CD14-positive monocyte (primary cell): Measurements from ENCODE around the gene CNOT6. TPM values are rescaled to one million over a fixed set of nuclear protein-coding genes. Genes with fewer than 3 reads are reported as not detected.

Experiments
- DNase-seq, 3 donors: peaks; one replicate each; pipeline ENCODE4 v3.0.0-alpha.2; 2011 to 2022
- H2AFZ ChIP-seq: 2 replicates; pipeline ENCODE4 v1.6.0; 2012; ENCODE audit warnings: mild to moderate bottlenecking, low read depth, low read length, inconsistent platforms; ENCODE audit not compliant: insufficient read depth, poor library complexity, severe bottlenecking
- H3K27ac ChIP-seq, 2 donors: 1 replicate in 1 of 2; 2 replicates in 1 of 2; pipeline ENCODE4 v1.5.1; 2012 to 2013; ENCODE audit warnings: low read length in 2 of 2, control low read depth in 1 of 2, inconsistent platforms in 1 of 2, low read depth in 1 of 2, mild to moderate bottlenecking in 1 of 2
- H3K27me3 ChIP-seq, 2 donors: one replicate each; pipeline versions ENCODE4 v1.6.0 to v1.6.1; 2011 to 2013; ENCODE audit warnings: low read length in 2 of 2; ENCODE audit not compliant: control insufficient read depth in 2 of 2, insufficient read depth in 2 of 2
- H3K36me3 ChIP-seq, 2 donors: replicated peaks in 1 of 2; 1 replicate in 1 of 2; 2 replicates in 1 of 2; pipeline versions ENCODE4 v1.5.1 to v1.6.1; 2012 to 2013; ENCODE audit warnings: low read length in 2 of 2, control low read depth in 1 of 2, inconsistent platforms in 1 of 2, mild to moderate bottlenecking in 1 of 2; ENCODE audit not compliant: insufficient read depth in 2 of 2, control insufficient read depth in 1 of 2
- H3K4me1 ChIP-seq, 2 donors: 1 replicate in 1 of 2; 2 replicates in 1 of 2; pipeline versions ENCODE4 v1.5.1 to v1.6.1; 2012 to 2013; ENCODE audit warnings: low read length in 2 of 2, control low read depth in 1 of 2, inconsistent platforms in 1 of 2, mild to moderate bottlenecking in 1 of 2, moderate library complexity in 1 of 2; ENCODE audit not compliant: insufficient read depth in 2 of 2, control insufficient read depth in 1 of 2
- H3K4me2 ChIP-seq: replicated peaks from 2 replicates; pipeline ENCODE3; 2012; ENCODE audit warnings: low read length, moderate library complexity, mild to moderate bottlenecking; ENCODE audit not compliant: poor library complexity, severe bottlenecking; ENCODE audit errors: extremely low read depth
- H3K4me3 ChIP-seq, 3 experiments: fragments of 200-600 bp in 1 of 3; sonication (generic) in 1 of 3; replicated peaks in 1 of 3; 1 replicate in 2 of 3; 2 replicates in 1 of 3; pipeline ENCODE4 v1.5.1; 2011 to 2013; ENCODE audit warnings: low read length in 3 of 3, mild to moderate bottlenecking in 3 of 3, control low read depth in 2 of 3, low read depth in 2 of 3, inconsistent platforms in 1 of 3, moderate library complexity in 1 of 3
- H3K79me2 ChIP-seq: 2 replicates; pipeline ENCODE4 v1.6.0; 2012; ENCODE audit warnings: mild to moderate bottlenecking, control low read depth, inconsistent platforms, low read length, moderate library complexity; ENCODE audit not compliant: insufficient read depth
- H3K9ac ChIP-seq: 2 replicates; pipeline ENCODE4 v1.6.0; 2017; ENCODE audit warnings: low read length, mild to moderate bottlenecking; ENCODE audit not compliant: insufficient read depth, poor library complexity, severe bottlenecking
- H3K9me3 ChIP-seq, 2 donors: replicated peaks in 1 of 2; 1 replicate in 1 of 2; 2 replicates in 1 of 2; pipeline versions ENCODE4 v1.5.1 to v1.6.1; 2012 to 2013; ENCODE audit warnings: low read length in 2 of 2, control low read depth in 1 of 2; ENCODE audit not compliant: control insufficient read depth in 1 of 2, insufficient read depth in 1 of 2
- H4K20me1 ChIP-seq: 2 replicates; pipeline ENCODE4 v1.6.0; 2012; ENCODE audit warnings: mild to moderate bottlenecking, low read length, control low read depth, moderate library complexity; ENCODE audit not compliant: insufficient read depth
- H3K27ac Mint-ChIP-seq, 7 donors: one replicate each; pipeline ENCODE4 v1.8.0; 2020; ENCODE audit warnings: mild to moderate bottlenecking in 7 of 7, mixed read lengths in 7 of 7, moderate library complexity in 6 of 7, inconsistent platforms in 2 of 7
- H3K27me3 Mint-ChIP-seq, 3 donors: one replicate each; pipeline ENCODE4 v1.8.0; 2021 to 2022; ENCODE audit warnings: low read depth in 3 of 3, mild to moderate bottlenecking in 3 of 3, mixed read lengths in 3 of 3, moderate library complexity in 3 of 3, inconsistent platforms in 1 of 3
- H3K36me3 Mint-ChIP-seq, 2 donors: one replicate each; pipeline ENCODE4 v1.8.0; 2020; ENCODE audit warnings: mixed read lengths in 2 of 2, inconsistent platforms in 1 of 2, mild to moderate bottlenecking in 1 of 2
- H3K4me1 Mint-ChIP-seq: one replicate; pipeline ENCODE4 v1.8.0; 2020; ENCODE audit warnings: mild to moderate bottlenecking, mixed read lengths
- H3K4me3 Mint-ChIP-seq, 2 donors: one replicate each; pipeline ENCODE4 v1.8.0; 2020; ENCODE audit warnings: mild to moderate bottlenecking in 2 of 2, mixed read lengths in 2 of 2, moderate library complexity in 1 of 2
- H3K9me3 Mint-ChIP-seq, 7 donors: one replicate each; pipeline ENCODE4 v1.8.0; 2020 to 2022; ENCODE audit warnings: mixed read lengths in 7 of 7, mild to moderate bottlenecking in 6 of 7, moderate library complexity in 6 of 7, inconsistent platforms in 2 of 7
- CTCF ChIP-seq: fragments of 200-600 bp; IDR thresholded peaks from one replicate; pipeline ENCODE4 v1.8.0; 2022; ENCODE audit warnings: antibody characterized with exemption, mild to moderate bottlenecking
- WGBS: methylation state at CpG from one replicate; pipeline ENCODE4 v1.1.5; 2013; ENCODE audit warnings: missing lambda C conversion rate; ENCODE audit not compliant: insufficient coverage; 5-methylcytosine and 5-hydroxymethylcytosine counted together
- intact Hi-C, 2 donors: fragments of 100-400 bp; cut with micrococcal nuclease; formaldehyde crosslinking; loops; one replicate each; pipeline versions ENCODE4 v1.15.0 to v1.15.1; 2023
- polyA plus RNA-seq, 3 donors: library from polyadenylated mRNA; depleted of rRNA in 1 of 3; unstranded in 2 of 3; stranded (reverse) in 1 of 3; fragments of 300-500 nt in 2 of 3; fragments of >200 nt in 1 of 3; fragmentation: Illumina TruSeq in 2 of 3; gene quantifications; 1 replicate in 2 of 3; 2 replicates in 1 of 3; pipeline ENCODE4 v1.2.3, GENCODE V29; 2012 to 2021

CNOT6 gene
- polyA plus RNA-seq, 3 donors, result 4.8 to 9.5 (median 7.7) TPM

GRCh38 chr5:180595046-180595379 lies 100.8 kb downstream of the CNOT6 start:
- H3K27ac ChIP-seq, result no peak overlapping the region
- H3K27me3 ChIP-seq, result peaks cover 8 to 19% of the 10 kb centered on the region in 2 donors
- Mint-ChIP-seq H3K36me3 (peaks cover 0 to 2% of the 10 kb centered on the region in 2 donors), H3K4me1 (no peaks in the 10 kb centered on the region), H3K4me3 (no peak overlapping the region), H3K9me3 (peaks cover 0 to 5% (median 0%) of the 10 kb centered on the region in 7 donors), H3K27me3 (peaks cover 16 to 36% (median 25%) of the 10 kb centered on the region in 3 donors), H3K27ac (no peak overlapping the region)
- H3K4me1 ChIP-seq, result peaks cover 6 to 19% of the 10 kb centered on the region in 2 donors
- H4K20me1 ChIP-seq, result no peaks in the 10 kb centered on the region
- intact Hi-C loops, result no loop called here
- TF ChIP-seq CTCF, result no peak
- no peak overlapping the region for H3K4me3 ChIP-seq
- WGBS, result 92% methylated on average over 1 of the region's 2 CpGs
- H3K36me3 ChIP-seq, result no peaks in the 10 kb centered on the region
- no peak overlapping the region for H3K9ac ChIP-seq
- H3K9me3 ChIP-seq, result no peaks in the 10 kb centered on the region
- no peaks in the 10 kb centered on the region for H3K79me2 ChIP-seq
- DNase-seq, result no peak
- H2AFZ ChIP-seq, result no peak overlapping the region
- no peak overlapping the region for H3K4me2 ChIP-seq

GRCh38 chr5:180595381-180596114 lies 101.4 kb downstream of the CNOT6 start:
- no peak for DNase-seq
- Histone ChIP-seq H3K79me2 (no peaks in the 10 kb centered on the region), H3K9ac (no peak overlapping the region), H3K27me3 (peaks cover 5 to 14% of the 10 kb centered on the region in 2 donors), H3K4me3 (no peak overlapping the region), H2AFZ (no peak overlapping the region), H3K9me3 (no peaks in the 10 kb centered on the region), H3K36me3 (no peaks in the 10 kb centered on the region), H3K4me2 (no peak overlapping the region), H3K4me1 (peaks cover 4 to 14% of the 10 kb centered on the region in 2 donors), H4K20me1 (no peaks in the 10 kb centered on the region), H3K27ac (no peak overlapping the region)
- TF ChIP-seq CTCF, result no peak
- Mint-ChIP-seq H3K36me3 (peaks cover 0 to 2% of the 10 kb centered on the region in 2 donors), H3K9me3 (peaks cover 0 to 3% (median 0%) of the 10 kb centered on the region in 7 donors), H3K4me3 (no peak overlapping the region), H3K4me1 (no peaks in the 10 kb centered on the region), H3K27ac (no peak overlapping the region), H3K27me3 (peaks cover 17 to 30% (median 20%) of the 10 kb centered on the region in 3 donors)
- WGBS, result 93% methylated on average over 21 of the region's 25 CpGs
- intact Hi-C loops, result no loop called here
